Astrocyte of the hippocampus (primary cell): ENCODE data around the gene S100G.

Source experiments
- DNase-seq: peaks from one replicate; pipeline ENCODE4 v3.0.0; 2011; ENCODE audit warnings: low read depth, low spot score

S100G gene

GRCh38 chrX:16646366-16647138 is 3.4 kb upstream of the S100G start:
- DNase-seq = no peak

- no peak for DNase-seq
Observed at GRCh38 chrX:16651391-16652024, 1.6 kb downstream of the S100G start.

GRCh38 chrX:16653424-16653823 is 3.5 kb downstream of the S100G start:
- no peak for DNase-seq

GRCh38 chrX:16654093-16654492 is 4.1 kb downstream of the S100G start:
- no peak for DNase-seq

GRCh38 chrX:16658284-16658683 is 8.3 kb downstream of the S100G start:
- DNase-seq = no peak

- DNase-seq = no peak
Observed at GRCh38 chrX:16659321-16659720, 9.4 kb downstream of the S100G start.

GRCh38 chrX:16661495-16661894 is 11.5 kb downstream of the S100G start:
- DNase-seq = no peak

GRCh38 chrX:16662402-16662801 is 12.4 kb downstream of the S100G start:
- no peak for DNase-seq

- peak; percentile 25 for DNase-seq
Observed at GRCh38 chrX:16664074-16664473, 14.1 kb downstream of the S100G start.

- peak; percentile 14 for DNase-seq
Observed at GRCh38 chrX:16664626-16665025, 14.7 kb downstream of the S100G start.

- peak; percentile 46 for DNase-seq
Observed at GRCh38 chrX:16665089-16665488, 15.1 kb downstream of the S100G start.

- DNase-seq = peak; percentile 79
Observed at GRCh38 chrX:16666541-16666940, 16.6 kb downstream of the S100G start.

- DNase-seq = peak; percentile 68
Observed at GRCh38 chrX:16671005-16671404, 21.0 kb downstream of the S100G start.

- no peak for DNase-seq
Observed at GRCh38 chrX:16678689-16679088, 28.7 kb downstream of the S100G start.

- no peak for DNase-seq
Observed at GRCh38 chrX:16683007-16683664, 33.2 kb downstream of the S100G start.

- DNase-seq = no peak
Observed at GRCh38 chrX:16687514-16687913, 37.6 kb downstream of the S100G start.

GRCh38 chrX:16695079-16695676 is 45.2 kb downstream of the S100G start:
- DNase-seq = peak; percentile 78

GRCh38 chrX:16696956-16697355 is 47.0 kb downstream of the S100G start:
- no peak for DNase-seq

- DNase-seq = no peak
Observed at GRCh38 chrX:16699389-16699788, 49.4 kb downstream of the S100G start.

- peak; percentile 34 for DNase-seq
Observed at GRCh38 chrX:16700734-16701133, 50.8 kb downstream of the S100G start.

GRCh38 chrX:16702700-16703599 is 53.0 kb downstream of the S100G start:
- no peak for DNase-seq
